GM18511 (cell line): Measurements from ENCODE around the gene PRDM15.

ENCODE experiments used
- ATAC-seq: cut with Tn5 transposase; IDR thresholded peaks from one replicate; pipeline ENCODE4 v1.9.1; 2021; ENCODE audit warnings: mild to moderate bottlenecking, moderate library complexity; ENCODE audit not compliant: unreplicated experiment

Gene PRDM15

DNA sequence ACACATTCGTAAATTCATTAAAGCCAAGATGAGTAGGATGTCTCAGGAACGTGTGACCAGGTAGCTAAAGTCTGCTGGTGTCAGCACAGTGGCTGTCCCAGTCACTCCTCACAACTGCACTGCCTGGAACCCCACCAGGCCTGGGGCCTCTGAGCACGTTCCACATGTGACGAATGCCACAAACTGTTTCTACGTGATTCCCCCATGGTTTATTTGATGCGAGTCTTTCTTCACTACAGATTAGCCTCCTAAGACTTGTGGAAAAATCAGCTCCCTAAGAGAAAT lies 33.2 kb downstream of the PRDM15 start:
- ATAC-seq, result no peak

DNA sequence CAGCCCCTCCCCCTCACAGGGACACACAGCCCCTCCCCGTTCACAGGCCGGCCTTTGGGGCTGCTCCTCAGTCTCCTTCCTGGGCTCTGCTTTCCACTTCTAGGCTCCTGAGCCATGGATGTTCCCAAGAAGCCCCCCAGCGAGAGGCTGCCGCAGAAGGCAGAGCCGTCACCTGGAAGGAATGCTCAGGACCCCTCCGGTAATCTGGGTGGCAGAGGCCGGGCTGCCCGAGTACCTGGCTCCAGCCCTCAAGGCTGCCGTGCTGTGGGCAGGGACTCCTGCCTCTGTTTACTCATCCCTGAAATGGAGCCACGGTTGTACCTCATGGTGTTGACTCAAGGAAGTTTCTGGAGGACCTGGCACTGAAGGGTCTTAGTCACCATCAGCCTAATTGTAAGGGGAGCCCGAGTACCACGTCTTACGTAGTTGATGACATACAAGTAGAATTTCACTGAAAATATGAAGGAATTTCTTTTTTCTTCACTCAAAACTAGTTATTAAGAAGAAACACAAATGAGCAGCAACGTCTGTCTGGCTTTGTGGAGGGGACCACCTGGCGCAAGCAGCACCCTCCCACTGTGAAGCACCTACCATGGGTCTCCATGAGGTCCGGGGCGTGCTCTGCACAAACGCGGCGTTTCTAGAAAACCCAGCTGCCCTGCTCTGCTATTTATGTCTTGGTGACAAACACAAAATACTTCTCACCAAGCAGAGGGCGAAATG lies 33.7 kb downstream of the PRDM15 start:
- no peak for ATAC-seq

DNA sequence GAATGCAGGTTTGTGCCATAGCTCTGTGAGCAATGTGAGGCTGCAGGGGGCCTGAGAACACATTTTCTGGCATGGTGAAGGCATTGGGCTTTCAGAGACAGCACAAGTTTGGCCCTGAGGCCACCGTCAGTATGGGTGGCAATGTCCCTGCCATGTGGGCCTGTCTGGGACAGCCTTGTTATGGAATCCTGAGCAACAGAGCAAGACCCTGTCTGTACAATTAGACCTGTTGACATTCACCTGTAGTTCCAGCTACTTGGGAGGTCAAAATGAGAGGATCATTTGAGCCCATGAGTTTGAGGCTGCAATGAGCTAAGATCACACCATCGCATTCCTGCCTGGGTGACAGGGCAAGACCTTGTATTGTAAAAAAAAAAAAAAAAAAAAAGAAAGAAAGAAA lies 35.6 kb downstream of the PRDM15 start:
- no peak for ATAC-seq

DNA sequence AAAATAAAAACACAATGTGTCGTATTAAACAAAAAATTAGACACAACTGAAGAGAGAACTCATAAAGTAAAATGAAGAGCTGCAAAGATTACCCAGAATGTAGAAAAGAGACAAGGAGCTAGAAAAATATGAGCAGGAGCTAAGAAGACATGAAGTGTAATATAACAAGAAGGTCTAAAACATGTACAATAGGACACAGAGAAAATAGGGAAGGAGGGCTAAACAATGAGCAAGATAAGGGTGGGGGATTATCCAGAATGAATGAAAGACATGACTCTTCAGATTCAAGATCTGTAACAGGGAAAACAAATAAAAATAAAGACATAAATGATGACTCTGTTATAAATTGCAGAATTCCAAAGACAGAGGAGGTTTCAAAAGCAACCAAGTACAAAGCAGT lies 38.3 kb downstream of the PRDM15 start:
- ATAC-seq, result no peak

DNA sequence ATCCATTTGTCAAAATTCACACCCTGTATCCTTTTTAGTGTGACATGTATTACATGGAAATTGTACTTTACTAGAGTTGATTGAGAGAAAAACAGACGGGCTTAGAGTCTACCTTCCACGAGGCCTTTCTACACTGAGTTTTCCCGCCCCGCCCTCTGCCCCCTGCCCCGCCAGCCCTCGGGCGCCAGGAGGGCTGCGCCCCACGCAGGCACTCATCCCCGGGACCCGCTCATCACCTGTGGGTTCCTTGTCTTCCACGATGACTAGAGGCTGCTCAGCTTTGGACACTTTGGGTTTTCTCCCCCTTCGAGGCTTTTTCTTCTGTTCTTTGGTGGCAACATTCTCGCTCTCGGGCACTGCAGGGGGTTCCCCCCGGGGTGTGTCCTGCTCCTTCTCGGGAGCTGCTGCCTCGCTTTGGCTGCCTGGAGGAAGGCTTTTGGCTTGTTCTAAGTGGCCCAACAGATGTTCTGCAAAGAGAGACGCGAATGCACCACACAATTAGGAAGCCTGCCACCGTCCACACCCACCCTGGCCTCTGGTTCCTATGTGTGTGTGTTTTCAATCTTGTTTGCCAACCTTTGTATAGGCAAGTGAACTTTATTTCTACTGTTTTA lies 39.6 kb downstream of the PRDM15 start:
- no peak for ATAC-seq

DNA sequence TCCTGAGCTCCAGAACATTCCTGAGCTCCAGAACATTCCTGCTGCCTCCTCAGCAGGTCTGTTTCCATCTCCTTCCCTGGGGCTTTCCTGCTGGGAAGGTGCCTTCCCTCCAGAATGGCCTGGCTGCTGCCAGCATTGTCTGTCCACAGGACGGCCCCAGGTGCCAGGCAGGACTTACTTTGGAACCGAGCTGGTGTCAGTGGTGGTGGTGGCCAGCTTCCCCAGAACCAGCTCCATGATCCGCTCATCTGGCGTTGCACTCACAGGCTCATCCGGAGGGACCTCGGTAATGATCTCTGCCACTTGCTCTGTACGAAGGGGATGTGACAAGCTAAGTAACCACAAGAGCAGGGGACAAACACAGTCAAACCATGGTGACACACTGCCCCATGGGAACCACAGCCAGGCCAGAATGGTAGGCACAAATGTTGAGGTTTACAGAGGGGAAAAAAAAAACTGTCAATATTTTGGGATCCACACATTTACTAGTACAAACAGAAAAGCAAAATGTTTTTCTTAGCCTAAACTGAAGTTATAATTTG lies 41.3 kb downstream of the PRDM15 start:
- ATAC-seq, result no peak

DNA sequence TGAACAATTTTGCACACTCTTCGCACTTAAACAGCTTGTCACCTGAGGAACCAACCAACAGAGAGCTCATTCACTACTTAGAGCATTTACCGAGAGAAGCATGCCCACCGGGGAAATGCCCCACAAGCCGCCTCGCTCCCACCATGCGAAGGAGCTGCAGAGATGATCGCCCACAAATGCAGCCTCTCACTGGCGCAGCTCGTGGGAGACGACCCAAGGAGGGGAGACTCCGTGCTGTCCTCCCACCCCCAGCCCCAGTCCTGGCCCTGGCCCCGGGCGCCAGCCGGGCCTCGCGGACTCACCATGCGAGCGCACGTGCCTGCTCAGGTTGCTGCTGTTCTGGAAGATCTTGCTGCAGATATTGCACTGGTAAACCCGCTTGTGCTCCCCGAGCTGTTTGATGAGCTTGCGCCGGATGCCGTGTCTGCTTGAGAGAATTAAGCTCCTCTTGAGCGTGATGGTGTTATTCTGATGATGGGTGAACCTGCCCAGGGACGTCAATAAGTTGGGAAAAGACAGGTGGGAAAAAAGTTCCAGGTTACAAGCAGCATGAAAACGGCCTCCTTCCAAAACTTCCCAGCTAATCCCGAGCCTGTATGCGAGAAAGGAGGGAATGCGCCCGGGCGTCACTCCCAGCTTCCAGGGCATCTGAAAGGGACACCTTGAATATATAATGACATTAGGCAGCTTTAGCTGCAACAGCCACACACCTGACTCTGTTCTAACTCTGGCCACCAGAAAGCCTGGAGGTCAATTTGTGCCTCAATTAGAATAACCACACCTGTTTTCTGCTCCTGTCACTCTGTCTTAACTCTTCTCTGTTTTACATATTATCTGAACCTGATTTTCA lies 42.8 kb downstream of the PRDM15 start:
- ATAC-seq, result no peak

DNA sequence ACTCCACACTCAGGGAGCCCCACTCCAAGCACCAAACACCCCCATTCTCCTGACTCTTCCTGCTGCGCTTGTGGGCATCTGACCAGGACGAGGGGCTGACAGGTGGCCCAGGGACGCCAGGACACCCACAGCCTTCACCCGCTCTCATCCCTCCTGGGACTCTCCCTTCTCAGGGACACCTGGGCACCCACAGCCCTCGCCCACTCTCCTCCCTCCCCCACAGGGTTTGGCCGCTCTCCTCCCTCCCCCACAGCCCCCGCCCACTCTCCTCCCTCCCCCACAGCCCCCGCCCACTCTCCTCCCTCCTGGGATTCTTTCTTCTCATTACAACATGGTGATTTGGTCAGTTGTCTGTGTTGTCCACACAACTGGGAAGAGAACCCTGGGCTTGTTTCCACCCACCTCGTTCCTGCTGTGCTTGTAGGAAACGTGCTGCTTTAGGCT lies 43.4 kb downstream of the PRDM15 start:
- ATAC-seq, result no peak

DNA sequence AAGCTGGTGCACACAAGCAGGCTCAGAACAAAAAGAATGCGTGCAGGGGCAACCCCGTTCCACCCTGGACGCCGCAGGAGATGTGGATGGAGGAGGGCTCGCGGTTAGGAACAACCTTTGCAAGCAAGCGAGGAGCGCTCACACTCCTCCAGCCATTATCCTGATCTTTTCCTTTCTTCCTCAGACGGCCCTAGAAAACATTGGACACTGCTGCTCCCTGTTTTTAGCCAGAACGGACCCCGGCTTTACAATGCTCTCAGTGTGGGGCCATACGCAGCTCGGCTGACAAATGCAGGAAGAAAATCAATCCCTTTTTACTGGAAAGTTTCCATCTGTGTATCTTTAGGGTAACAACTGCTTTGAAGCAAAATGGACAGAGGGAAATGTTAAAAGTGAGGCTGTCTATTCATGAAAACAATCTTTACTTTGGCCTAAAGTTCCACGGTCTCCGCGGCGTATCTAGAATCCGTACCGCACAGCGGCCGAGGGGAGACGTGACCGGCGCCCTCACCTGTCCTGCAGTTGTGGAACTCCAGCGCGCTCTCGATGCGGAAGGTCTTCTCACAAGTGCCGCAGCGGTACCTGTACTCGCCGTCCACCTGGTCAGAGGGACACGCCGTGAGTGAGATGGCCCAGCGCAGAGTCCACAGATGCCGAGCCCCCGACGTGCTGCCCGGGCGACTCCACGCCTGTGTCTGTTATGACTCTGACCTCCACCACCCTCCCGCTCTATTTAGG lies 44.0 kb downstream of the PRDM15 start:
- ATAC-seq, result no peak

DNA sequence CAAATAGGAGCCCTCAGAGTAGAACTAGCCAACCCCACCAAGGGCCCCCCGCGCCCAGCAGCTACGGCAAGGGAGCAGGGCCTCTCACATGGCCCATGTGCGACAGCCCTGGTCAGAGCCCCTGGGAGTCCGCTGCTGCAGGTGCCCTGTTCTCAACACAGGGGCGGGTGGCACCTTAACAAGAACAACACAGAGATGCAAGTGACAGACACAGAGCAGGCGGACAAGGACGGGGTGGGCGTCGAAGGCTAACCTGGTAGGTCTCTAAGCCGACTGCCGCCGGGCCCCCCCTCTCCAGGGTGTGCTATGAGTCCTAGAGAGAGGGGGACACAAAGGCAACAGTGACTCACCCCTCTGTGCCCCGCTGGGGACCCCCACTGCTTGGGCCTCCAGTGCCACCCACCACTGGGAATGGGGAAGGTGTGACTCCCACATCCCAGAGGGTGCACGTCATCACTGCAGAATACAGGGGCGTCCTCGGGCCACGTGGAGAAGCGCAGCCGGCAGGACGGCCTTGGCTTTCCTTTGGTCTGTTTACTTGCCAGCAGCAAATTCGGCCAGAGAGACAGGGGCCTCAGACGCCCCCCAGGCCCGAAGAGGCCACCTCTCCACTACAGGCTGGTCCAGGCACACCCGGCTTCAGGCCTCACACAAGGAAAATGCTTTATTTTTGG lies 44.8 kb downstream of the PRDM15 start:
- no peak for ATAC-seq

DNA sequence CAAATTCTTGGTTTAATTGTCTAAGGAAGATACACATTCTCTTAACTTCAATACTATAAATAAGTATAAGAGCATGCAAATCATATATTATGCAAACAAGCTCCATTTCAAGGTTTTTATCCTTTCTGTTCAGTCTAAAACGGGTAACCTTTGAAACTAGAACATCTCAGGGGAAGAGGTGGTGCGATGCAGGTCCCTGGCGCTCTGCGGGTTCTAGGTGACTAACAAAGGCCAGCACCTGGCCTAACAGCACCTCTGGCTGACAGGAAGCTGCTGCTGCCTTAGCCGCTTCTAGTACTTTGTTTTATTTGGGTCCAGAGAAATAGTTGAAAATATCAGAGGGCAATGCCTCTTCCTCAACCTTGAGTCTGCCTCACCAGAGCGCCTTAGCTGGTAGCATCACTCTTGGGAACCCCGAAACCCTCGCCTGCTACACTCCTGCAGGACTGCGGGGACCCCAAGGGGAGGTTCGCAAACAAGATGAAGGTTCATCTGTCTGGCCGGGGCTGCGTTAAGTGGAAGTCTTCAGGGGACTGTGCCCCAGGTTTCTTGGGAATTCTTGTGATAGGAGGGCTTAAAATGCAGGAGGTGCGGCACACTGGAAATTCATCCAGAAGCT lies 45.5 kb downstream of the PRDM15 start:
- peak; percentile 77 for ATAC-seq

DNA sequence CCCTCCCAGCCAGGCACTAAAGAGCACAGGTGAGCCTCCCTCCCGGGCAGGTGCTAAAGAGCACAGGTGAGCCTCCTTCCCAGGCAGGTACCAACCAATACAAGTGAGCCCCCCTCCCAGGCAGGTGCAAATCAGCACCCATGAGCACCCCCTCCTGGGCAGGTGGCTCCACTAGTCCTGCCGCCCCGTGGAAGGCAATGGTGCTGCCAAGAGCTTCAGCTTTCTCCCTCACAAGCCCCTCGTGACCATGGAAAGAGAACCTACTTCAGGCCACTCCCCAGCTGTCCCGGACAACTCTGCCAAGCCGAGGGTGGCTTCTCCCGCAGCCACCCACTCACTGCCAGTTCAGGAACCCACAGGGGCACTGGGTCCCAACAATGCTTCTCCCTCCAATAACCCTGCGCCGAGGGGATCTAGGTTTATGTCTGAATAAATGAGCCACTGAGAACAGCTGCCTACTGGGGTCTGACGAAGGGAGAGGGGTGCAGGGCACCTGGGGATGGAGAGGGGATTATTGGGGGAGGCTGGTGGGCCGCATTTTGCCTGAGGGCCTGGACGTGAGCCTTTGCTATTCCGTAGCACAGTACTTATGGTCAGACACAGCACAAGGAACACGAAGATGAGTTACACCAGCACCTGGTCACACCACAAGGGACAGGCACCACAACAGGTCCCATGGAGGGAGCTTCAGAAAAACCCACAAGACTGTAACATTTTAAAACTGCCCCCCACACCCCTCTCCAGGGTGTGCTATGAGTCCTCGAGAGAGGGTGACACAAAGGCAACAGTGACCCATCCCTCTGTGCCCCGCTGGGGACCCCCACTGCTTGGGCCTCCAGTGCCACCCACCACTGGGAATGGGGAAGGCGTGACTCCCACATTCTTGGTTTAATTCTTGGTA lies 46.3 kb downstream of the PRDM15 start:
- peak; percentile 73 for ATAC-seq

DNA sequence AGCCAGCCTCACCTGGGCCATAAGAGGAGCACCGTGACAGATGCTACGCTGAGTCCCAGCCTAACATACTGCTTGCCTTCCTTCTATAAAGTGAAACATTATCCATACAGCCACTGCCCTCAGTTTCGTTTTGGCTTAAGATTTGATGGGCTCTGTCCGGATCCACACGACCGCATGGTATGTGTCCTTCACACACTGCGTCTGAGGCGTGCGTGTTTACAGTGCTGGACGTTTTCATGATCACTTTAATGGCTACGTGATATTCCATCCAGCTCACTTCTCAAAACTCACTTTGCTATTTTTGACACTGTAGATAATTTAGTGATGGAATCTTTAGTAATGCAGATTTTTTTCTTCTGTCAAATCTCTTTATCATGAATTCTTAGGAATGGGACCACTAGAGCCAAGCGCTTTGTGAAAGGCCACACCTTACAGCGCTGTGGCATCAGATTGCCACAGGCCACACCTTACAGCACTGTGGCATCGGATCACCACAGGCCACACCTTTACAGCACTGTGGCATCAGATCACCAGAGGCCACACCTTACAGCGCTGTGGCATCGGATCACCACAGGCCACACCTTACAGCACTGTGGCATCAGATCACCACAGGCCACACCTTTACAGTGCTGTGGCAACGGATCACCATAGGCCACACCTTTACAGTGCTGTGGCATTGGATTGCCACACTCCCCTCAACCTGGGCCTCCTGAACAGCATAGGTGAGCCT lies 47.1 kb downstream of the PRDM15 start:
- no peak for ATAC-seq

DNA sequence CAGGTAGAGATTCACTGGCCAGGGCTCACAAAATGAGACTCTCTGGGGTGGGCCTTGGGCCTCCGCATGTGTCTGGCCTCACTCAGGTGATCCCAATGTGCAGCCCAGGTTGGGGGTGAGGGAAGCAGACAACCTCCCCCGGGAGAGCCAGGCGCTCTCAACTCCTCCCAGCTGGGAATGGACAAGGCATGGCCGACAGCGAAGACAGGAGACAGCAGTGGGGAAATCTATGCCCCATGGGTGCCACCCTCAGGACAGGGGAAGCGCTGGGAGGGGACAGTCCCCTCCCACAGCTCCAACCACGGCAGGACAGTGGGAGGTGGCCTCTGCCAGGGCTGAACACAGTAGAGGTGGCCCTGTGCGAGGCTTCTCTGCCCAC lies 47.7 kb downstream of the PRDM15 start:
- no peak for ATAC-seq

DNA sequence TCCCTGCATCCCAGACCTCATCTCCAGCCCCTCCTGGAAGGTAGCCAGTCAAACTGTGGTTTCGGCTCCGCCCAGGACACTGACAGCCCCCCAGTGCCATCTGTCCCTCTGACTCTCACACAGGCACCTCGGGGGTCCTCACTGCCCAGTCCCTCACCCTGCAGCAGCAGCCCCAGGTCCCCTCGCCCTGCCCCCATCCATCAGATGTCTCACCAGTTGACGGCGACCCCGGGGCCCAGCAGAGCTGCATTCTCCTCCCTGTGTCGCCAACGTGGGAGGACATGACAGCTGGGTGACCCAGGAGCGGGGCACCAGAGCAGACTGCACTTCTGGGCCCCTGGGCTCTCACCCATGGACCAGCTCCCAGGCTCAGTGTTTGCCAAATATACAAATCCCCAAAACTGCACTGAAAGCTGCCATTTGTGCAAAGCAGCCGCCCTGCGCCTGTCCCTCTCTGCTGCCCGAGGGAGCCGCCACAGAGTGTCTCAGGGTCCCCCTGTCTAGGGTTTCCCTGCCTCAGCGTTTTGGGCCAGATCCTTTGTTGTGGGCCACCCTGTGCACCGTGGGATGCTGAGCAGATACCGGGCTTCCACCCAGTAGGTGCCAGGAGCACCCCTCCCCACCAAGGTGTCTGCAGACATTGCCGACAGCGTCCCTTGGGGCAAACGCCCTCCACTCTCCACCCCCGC lies 48.2 kb downstream of the PRDM15 start:
- ATAC-seq, result no peak

DNA sequence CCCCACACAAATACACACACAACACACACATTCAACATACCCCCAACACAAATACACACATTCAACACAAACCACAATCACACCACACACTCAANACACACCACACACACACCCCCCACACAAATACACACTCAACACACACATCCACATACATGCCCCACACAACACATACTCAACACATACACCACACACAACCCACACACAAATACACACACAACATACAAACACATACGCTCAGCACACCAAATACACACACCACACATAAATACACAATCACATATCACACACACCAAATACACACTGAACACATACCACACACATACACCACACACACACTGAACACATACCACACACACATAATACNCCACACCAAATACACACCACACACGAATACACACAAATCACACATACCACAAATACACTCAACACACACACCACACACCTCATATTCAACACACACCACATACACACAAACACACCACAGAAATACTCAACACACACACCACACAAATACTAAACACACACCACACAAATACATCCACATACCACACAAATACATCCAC lies 48.9 kb downstream of the PRDM15 start:
- no peak for ATAC-seq

DNA sequence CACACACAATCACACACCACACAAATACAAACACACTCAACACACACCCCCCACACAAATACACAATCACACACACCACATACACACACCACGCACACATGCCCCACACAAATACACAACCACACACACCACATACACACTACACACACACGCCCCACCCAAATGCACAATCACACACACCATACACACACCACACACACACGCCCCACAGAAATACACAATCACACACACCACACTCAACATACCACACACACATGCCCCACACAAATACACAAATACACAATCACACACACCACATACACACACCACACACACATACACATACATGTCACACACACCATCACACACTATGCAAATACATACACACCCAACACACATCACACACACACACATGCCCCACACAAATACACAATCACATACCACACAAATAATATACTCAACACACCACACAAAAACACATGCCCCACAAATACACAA lies 50.2 kb downstream of the PRDM15 start:
- ATAC-seq, result no peak
